Measurements from ENCODE around the gene FBXL19.

The FBXL19 gene

GRCh38 chr16:30951750-30952149 lies 28.4 kb downstream of the FBXL19 start:
- no peak overlapping the region for H3K27ac ChIP-seq (replicated peaks)
- no peak for DNase-seq (ENCODE audit: low read depth in 1 of 2, low spot score in 1 of 2)
- TF ChIP-seq REST (IDR thresholded peaks at IDR 0.05; ENCODE audit: insufficient replicate concordance, low read depth) = no peak
- TF ChIP-seq POLR2AphosphoS5 (IDR thresholded peaks at IDR 0.05; ENCODE audit: low read depth) = no peak
- TF ChIP-seq GABPA (IDR thresholded peaks at IDR 0.05; ENCODE audit: low read depth) = no peak
- TF ChIP-seq SPI1 (IDR thresholded peaks at IDR 0.05; ENCODE audit: borderline replicate concordance, low read depth) = no peak
- TF ChIP-seq CTCF (IDR thresholded peaks at IDR 0.05; ENCODE audit: insufficient read depth, low read length) = no peak
- no peak overlapping the region for H3K4me3 ChIP-seq (replicated peaks; ENCODE audit: insufficient read depth, low read length)
- H3K27me3 ChIP-seq (ENCODE audit: insufficient read depth, poor library complexity, severe bottlenecking) = no peaks in the 10 kb centered on the region

- Histone ChIP-seq H3K4me3 (replicated peaks; ENCODE audit: insufficient read depth, low read length) (no peak overlapping the region), H3K27ac (replicated peaks) (peak overlapping the region; percentile 17; the same call in 1 of the 2 replicates), H3K27me3 (ENCODE audit: insufficient read depth, poor library complexity, severe bottlenecking) (no peaks in the 10 kb centered on the region)
- no peak for DNase-seq (ENCODE audit: low read depth in 1 of 2, low spot score in 1 of 2)
- TF ChIP-seq CTCF (IDR thresholded peaks at IDR 0.05; ENCODE audit: insufficient read depth, low read length) (no peak), REST (IDR thresholded peaks at IDR 0.05; ENCODE audit: insufficient replicate concordance, low read depth) (no peak), SPI1 (IDR thresholded peaks at IDR 0.05; ENCODE audit: borderline replicate concordance, low read depth) (no peak), POLR2AphosphoS5 (IDR thresholded peaks at IDR 0.05; ENCODE audit: low read depth) (no peak), GABPA (IDR thresholded peaks at IDR 0.05; ENCODE audit: low read depth) (no peak)
Measured at GRCh38 chr16:30953111-30953510, 29.7 kb downstream of the FBXL19 start.

GRCh38 chr16:30953511-30954124 lies 30.2 kb downstream of the FBXL19 start:
- DNase-seq (ENCODE audit: low read depth in 1 of 2, low spot score in 1 of 2) = peak in 1 of 2 experiments; percentile 84
- TF ChIP-seq GABPA (IDR thresholded peaks at IDR 0.05; ENCODE audit: low read depth) (no peak), CTCF (IDR thresholded peaks at IDR 0.05; ENCODE audit: insufficient read depth, low read length) (peak; percentile 85), REST (IDR thresholded peaks at IDR 0.05; ENCODE audit: insufficient replicate concordance, low read depth) (no peak), SPI1 (IDR thresholded peaks at IDR 0.05; ENCODE audit: borderline replicate concordance, low read depth) (no peak), POLR2AphosphoS5 (IDR thresholded peaks at IDR 0.05; ENCODE audit: low read depth) (no peak; the same call in 1 of the 2 replicates)

More at GRCh38 chr16:30953511-30954124, 30.2 kb downstream of the FBXL19 start:
- peak overlapping the region; percentile 17; the same call in 1 of the 2 replicates for H3K27ac ChIP-seq (replicated peaks)
- H3K27me3 ChIP-seq (ENCODE audit: insufficient read depth, poor library complexity, severe bottlenecking) = no peaks in the 10 kb centered on the region
- H3K4me3 ChIP-seq (replicated peaks; ENCODE audit: insufficient read depth, low read length) = no peak overlapping the region
